K562 (cell line): Measurements from ENCODE around the gene LHPP. TPM values are rescaled to one million over a fixed set of nuclear protein-coding genes. Genes with fewer than 3 reads are reported as not detected.

Source experiments
- ATAC-seq: fragments of 200-7000 bp; cut with Tn5 transposase; 3 replicates; pipeline ENCODE4 v1.9.1; 2020; ENCODE audit warnings: moderate library complexity
- BruUV-seq: library from RNA; stranded (reverse); fragments of 400-500 nt; replicated peaks from 2 replicates; lab custom pipeline; 2021; lab: Mats Ljungman, UMichigan
- CTCF ChIA-PET: fragments of 300-600 bp; formaldehyde crosslinking; extraction: SDS; loops from one replicate; lab custom pipeline; 2021; ENCODE audit warnings: low intra/inter-chr PET ratio; lab: Yijun Ruan, JAX
- POLR2A ChIA-PET: fragments of 300-600, 350-650 bp; sonication (Branson Sonifier 250); formaldehyde crosslinking; extraction: SDS; loops from one replicate; lab custom pipeline; 2021; ENCODE audit warnings: antibody characterized with exemption, inconsistent platforms; lab: Yijun Ruan, JAX
- DNase-seq, 4 experiments: peaks; one replicate each; pipeline versions ENCODE4 v3.0.0 to v3.0.0-alpha.2; 2011 to 2018; ENCODE audit warnings: low spot score in 3 of 4, mixed read lengths in 3 of 4; ENCODE audit errors: extremely low read depth in 1 of 4
- FAIRE-seq: peaks from 2 replicates; lab custom pipeline; 2011; peaks lifted over from hg19 to GRCh38; lab: Jason Lieb, UNC
- H2AFZ ChIP-seq: 2 replicates; pipeline ENCODE4 v1.6.0; 2011; ENCODE audit warnings: low read depth, low read length, control low read depth, inconsistent platforms
- H3K27ac ChIP-seq: fragments of 200-600 bp; 3 replicates; pipeline ENCODE4 v1.8.0; 2011; ENCODE audit warnings: low read depth, mild to moderate bottlenecking, control low read depth, inconsistent platforms, low read length, moderate library complexity, mixed read lengths; ENCODE audit errors: extremely low read depth
- H3K27me3 ChIP-seq, 2 experiments: fragments of 300-600 bp in 1 of 2; 2 replicates in 1 of 2; 3 replicates in 1 of 2; pipeline versions ENCODE4 v1.6.0 to v1.8.0; 2011; ENCODE audit warnings: inconsistent platforms in 2 of 2, low read length in 2 of 2, mild to moderate bottlenecking in 1 of 2, mixed read lengths in 1 of 2, moderate library complexity in 1 of 2; ENCODE audit not compliant: control insufficient read depth in 2 of 2, insufficient read depth in 2 of 2
- H3K36me3 ChIP-seq: fragments of 300-600 bp; 3 replicates; pipeline ENCODE4 v1.8.0; 2011; ENCODE audit warnings: mild to moderate bottlenecking, low read length, inconsistent platforms; ENCODE audit not compliant: control insufficient read depth, insufficient read depth
- H3K4me1 ChIP-seq, 2 experiments: fragments of 200-600 bp in 1 of 2; replicated peaks in 1 of 2; 2 replicates in 1 of 2; 3 replicates in 1 of 2; pipeline versions ENCODE4 v1.5.1 to v1.8.0; 2011; ENCODE audit warnings: inconsistent platforms in 2 of 2, low read length in 2 of 2, mild to moderate bottlenecking in 1 of 2, mixed read lengths in 1 of 2, moderate library complexity in 1 of 2; ENCODE audit not compliant: control insufficient read depth in 2 of 2, insufficient read depth in 2 of 2
- H3K4me2 ChIP-seq: 2 replicates; pipeline ENCODE4 v1.6.1; 2011; ENCODE audit warnings: low read length, control low read depth, inconsistent platforms, mixed read lengths; ENCODE audit not compliant: insufficient read depth
- H3K4me3 ChIP-seq: fragments of 200-600 bp; sonication (generic), shearing (Covaris generic); 2 replicates; pipeline ENCODE4 v1.5.1; 2016; ENCODE audit warnings: control low read depth, inconsistent platforms
- H3K79me2 ChIP-seq: fragments of 200-600 bp; 3 replicates; pipeline ENCODE4 v1.8.0; 2011; ENCODE audit warnings: low read length, inconsistent platforms; ENCODE audit not compliant: control insufficient read depth, insufficient read depth
- H3K9ac ChIP-seq, 2 experiments: 2 replicates each; pipeline versions ENCODE4 v1.6.0 to v1.6.1; 2011; ENCODE audit warnings: low read depth in 2 of 2, low read length in 2 of 2, control low read depth in 1 of 2, inconsistent platforms in 1 of 2, mild to moderate bottlenecking in 1 of 2, mixed read lengths in 1 of 2; ENCODE audit not compliant: insufficient read depth in 1 of 2
- H3K9me1 ChIP-seq: one replicate; pipeline ENCODE4 v1.6.0; 2011; ENCODE audit warnings: inconsistent platforms, mild to moderate bottlenecking, low read length, moderate library complexity; ENCODE audit not compliant: control insufficient read depth, insufficient read depth
- H3K9me3 ChIP-seq: replicated peaks from 2 replicates; pipeline ENCODE4 v1.5.1; 2011; ENCODE audit warnings: low read depth, low read length, inconsistent platforms; ENCODE audit not compliant: control insufficient read depth, insufficient read depth
- H4K20me1 ChIP-seq: replicated peaks from 2 replicates; pipeline ENCODE4 v1.6.1; 2011; ENCODE audit warnings: low read length, inconsistent platforms, mixed read lengths; ENCODE audit not compliant: control insufficient read depth, insufficient read depth
- CBFA2T2 ChIP-seq: fragments of 450-650 bp; conservative IDR thresholded peaks from 2 replicates; pipeline ENCODE4 v1.6.1; 2017; ENCODE audit warnings: mild to moderate bottlenecking
- HEY1 ChIP-seq: fragments of 250-450 bp; sonication (Bioruptor Pico); IDR thresholded peaks from 2 replicates; pipeline ENCODE4 v1.5.0; 2020; ENCODE audit warnings: mild to moderate bottlenecking, moderate library complexity, borderline replicate concordance
- HMG20B ChIP-seq: fragments of 250-450 bp; sonication (Bioruptor Pico); IDR thresholded peaks from 2 replicates; pipeline ENCODE4 v1.5.0; 2021; ENCODE audit warnings: mild to moderate bottlenecking
- ID3 ChIP-seq, 2 experiments: fragments of 250-450 bp in 1 of 2; fragments of 450-650 bp in 1 of 2; sonication (Bioruptor Pico) in 1 of 2; IDR thresholded peaks; 2 replicates each; pipeline versions ENCODE4 v1.6.1 to v1.8.0; 2016 to 2021; ENCODE audit warnings: mild to moderate bottlenecking in 2 of 2, moderate library complexity in 2 of 2, missing compliant biosample characterization in 1 of 2, missing genetic modification characterization in 1 of 2
- JUNB ChIP-seq: fragments of 450-650 bp; formaldehyde crosslinking; conservative IDR thresholded peaks from 2 replicates; pipeline ENCODE4 v1.4.0; 2020; ENCODE audit warnings: mild to moderate bottlenecking
- MEIS2 ChIP-seq: fragments of 450-650 bp; IDR thresholded peaks from 2 replicates; pipeline ENCODE4 v1.6.1; 2014; ENCODE audit warnings: mild to moderate bottlenecking; ENCODE audit not compliant: partially characterized antibody
- MYBL2 ChIP-seq, 2 experiments: fragments of 450-650 bp in 1 of 2; sonication (generic) in 1 of 2; formaldehyde crosslinking in 1 of 2; IDR thresholded peaks; 2 replicates each; pipeline versions ENCODE4 v1.6.1 to v1.8.1; 2017 to 2022; ENCODE audit warnings: borderline replicate concordance in 1 of 2, inconsistent platforms in 1 of 2, low read depth in 1 of 2, mild to moderate bottlenecking in 1 of 2, missing genetic modification reagents in 1 of 2, moderate library complexity in 1 of 2
- PHF8 ChIP-seq: fragments of 200-600 bp; sonication (generic); IDR thresholded peaks from 2 replicates; pipeline ENCODE4 v1.6.1; 2012; ENCODE audit warnings: mixed run types, mild to moderate bottlenecking, inconsistent platforms, low read length, moderate library complexity, borderline replicate concordance
- RBFOX2 ChIP-seq: fragments of 200-400 bp; formaldehyde crosslinking; IDR thresholded peaks from 2 replicates; pipeline ENCODE4 v1.6.1; 2017; ENCODE audit warnings: low read depth, mild to moderate bottlenecking, low read length, moderate library complexity
- THRB ChIP-seq: fragments of 450-650 bp; formaldehyde crosslinking; conservative IDR thresholded peaks from 2 replicates; pipeline ENCODE4 v1.4.0; 2022; ENCODE audit warnings: mild to moderate bottlenecking, missing genetic modification characterization
- ZBED1 ChIP-seq: IDR thresholded peaks from 2 replicates; pipeline ENCODE4 v1.6.1; 2014
- ZNF274 ChIP-seq: IDR thresholded peaks from 2 replicates; pipeline ENCODE4 v1.6.1; 2011; ENCODE audit warnings: low read depth, mild to moderate bottlenecking, low read length, moderate library complexity, borderline replicate concordance
- ZNF551 ChIP-seq: fragments of 250-450 bp; sonication (Bioruptor Pico); IDR thresholded peaks from 2 replicates; pipeline ENCODE4 v1.5.0; 2021; ENCODE audit warnings: mild to moderate bottlenecking, moderate library complexity
- WGBS: fragments of 100-300 bp; shearing (Covaris generic); methylation state at CpG from one replicate; pipeline ENCODE4 v1.1.6; 2016; ENCODE audit warnings: low coverage, mixed read lengths; ENCODE audit not compliant: insufficient coverage; ENCODE audit errors: missing lambda C conversion rate; 5-methylcytosine and 5-hydroxymethylcytosine counted together
- in situ Hi-C: fragments of 300-500 bp; cut with MboI; formaldehyde crosslinking; loops from 4 replicates; pipeline ENCODE4 v1.15.0; 2018; ENCODE audit warnings: inconsistent platforms, mixed read lengths
- intact Hi-C: fragments of 100-400 bp; cut with micrococcal nuclease; formaldehyde crosslinking; loops from 2 replicates; pipeline ENCODE4 v1.14.2; 2022
- polyA plus RNA-seq, 8 experiments: library from polyadenylated mRNA; depleted of rRNA in 4 of 8; stranded (reverse) in 5 of 8; unstranded in 3 of 8; fragments of >200 nt; fragmentation: Nextera tagmentation in 2 of 8; fragmentation: Illumina TruSeq in 1 of 8; extraction: Ambion mirVana in 2 of 8; extraction: Trizol in 1 of 8; gene quantifications; 2 replicates each; pipeline versions ENCODE4 v1.2.1 to v1.2.3, GENCODE V29; 2011 to 2014; ENCODE audit warnings: inconsistent platforms in 1 of 8, missing spikeins in 1 of 8
- total RNA-seq, 7 experiments: library from RNA; depleted of rRNA in 6 of 7; stranded (reverse); fragments of >200 nt in 6 of 7; fragmentation: Illumina TruSeq in 2 of 7; extraction: Trizol in 2 of 7; gene quantifications; 2 replicates each; pipeline versions ENCODE4 v1.2.1 to v1.2.3, GENCODE V29; 2011 to 2021; ENCODE audit warnings: low replicate concordance in 1 of 7

Gene LHPP
- total and polyA plus RNA-seq, 9 of the 15 experiments (the other 6 are each of a cell fraction or from before 2014, with no cell fraction given), result 0.34 to 7.4 (median 3.0) TPM

- BruUV-seq, result no TSS peak
- Histone ChIP-seq H3K9me1 (no peaks in the 10 kb centered on the region), H2AFZ (no peak overlapping the region), H3K79me2 (peaks cover 9% of the 10 kb centered on the region; the same call in 2 of the 3 replicates), H4K20me1 (peaks cover 4% of the 10 kb centered on the region; the same call in 1 of the 2 replicates), H3K9ac (no peak overlapping the region), H3K9me3 (no peaks in the 10 kb centered on the region; the same call in 1 of the 2 replicates), H3K4me1 (peaks cover 15 to 41% of the 10 kb centered on the region in 2 experiments), H3K27me3 (no peaks in the 10 kb centered on the region), H3K27ac (no peak overlapping the region), H3K36me3 (no peaks in the 10 kb centered on the region), H3K4me2 (no peak overlapping the region), H3K4me3 (no peak overlapping the region)
- DNase-seq, result no peak
- in situ Hi-C loops, result no loop called here
- TF ChIP-seq HEY1 (CRISPR knock-in tag) (no peak), HMG20B (CRISPR knock-in tag) (no peak), MYBL2 (IDR thresholded peaks at IDR 0.05; ENCODE audit: low read depth) (no peak), MYBL2 (CRISPR knock-in tag; IDR thresholded peaks at IDR 0.05; ENCODE audit: borderline replicate concordance) (no peak), ID3 (CRISPR knock-in tag; IDR thresholded peaks at IDR 0.05) (no peak), ID3 (tag; IDR thresholded peaks at IDR 0.05) (no peak), ZNF551 (CRISPR knock-in tag) (no peak), PHF8 (no peak), MEIS2 (no peak), CBFA2T2 (no peak), THRB (no peak), ZBED1 (no peak), RBFOX2 (no peak), JUNB (no peak), ZNF274 (no peak)
- intact Hi-C loops, result no loop called here
- CTCF ChIA-PET, result no interaction called here
- no peak for FAIRE-seq
- no peak for ATAC-seq
- POLR2A ChIA-PET, result interaction anchor here (0.6 kb wide), 2 partner anchors 25 to 57 kb away, joined by 3 read pairs; no protein-coding TSS in a partner anchor
- 90% methylated on average over 18 of the region's 19 CpGs for WGBS
Observed at GRCh38 chr10:124636271-124636995, 174.8 kb downstream of the LHPP start.
